Subcutaneous abdominal adipose tissue (tissue), 5 donors: ENCODE data around the gene HOXC13.

Experiments used
- H3K27ac ChIP-seq: one replicate; pipeline ENCODE4 v1.7.0; 2013; ENCODE audit warnings: low read depth, mild to moderate bottlenecking, inconsistent platforms, low read length, moderate library complexity
- H3K27me3 ChIP-seq, 5 donors: one replicate each; pipeline ENCODE4 v1.7.0; 2013; ENCODE audit warnings: low read length in 5 of 5, inconsistent platforms in 1 of 5; ENCODE audit not compliant: control insufficient read depth in 5 of 5, insufficient read depth in 4 of 5
- H3K36me3 ChIP-seq, 5 donors: one replicate each; pipeline ENCODE4 v1.7.0; 2013; ENCODE audit warnings: low read length in 5 of 5; ENCODE audit not compliant: control insufficient read depth in 5 of 5, insufficient read depth in 5 of 5
- H3K4me1 ChIP-seq, 5 donors: one replicate each; pipeline ENCODE4 v1.7.0; 2013; ENCODE audit warnings: low read length in 5 of 5, mild to moderate bottlenecking in 3 of 5, moderate library complexity in 1 of 5; ENCODE audit not compliant: control insufficient read depth in 5 of 5, insufficient read depth in 5 of 5
- H3K4me3 ChIP-seq, 5 donors: one replicate each; pipeline ENCODE4 v1.7.0; 2013; ENCODE audit warnings: low read length in 5 of 5, low read depth in 1 of 5
- H3K9ac ChIP-seq, 5 donors: one replicate each; pipeline ENCODE4 v1.7.0; 2013; ENCODE audit warnings: low read length in 5 of 5, mild to moderate bottlenecking in 4 of 5, moderate library complexity in 3 of 5
- H3K9me3 ChIP-seq, 5 donors: one replicate each; pipeline ENCODE4 v1.7.0; 2013; ENCODE audit warnings: low read length in 5 of 5; ENCODE audit not compliant: control insufficient read depth in 5 of 5
- donor health status: healthy.
- donor health status: healthy.
- donor health status: healthy.
- donor health status: healthy.
- donor health status: healthy.

Gene HOXC13

DNA sequence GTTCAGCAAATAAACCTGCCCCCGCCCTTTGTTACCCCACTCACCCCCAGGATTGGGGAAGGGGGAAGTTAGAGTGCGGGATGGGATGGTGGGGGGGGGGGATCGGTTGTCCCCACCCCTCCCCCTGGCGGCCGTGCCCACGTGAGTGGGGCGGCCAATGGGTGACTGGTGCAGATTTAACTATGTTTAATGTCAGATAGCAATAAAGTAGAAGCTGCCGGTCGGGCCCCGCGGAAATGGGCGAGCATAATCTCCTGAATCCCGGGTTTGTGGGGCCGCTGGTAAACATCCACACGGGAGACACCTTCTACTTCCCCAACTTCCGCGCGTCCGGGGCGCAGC is 16.0 kb downstream of the HOXC13 start, which contains the start of gene HOXC12:
Gene HOXC12 (plus strand): TSS at position 210 of the 342 bp plus-strand sequence. CDS start 27 bp downstream, at position 237.
- Histone ChIP-seq H3K27me3 (peaks cover 84 to 94% (median 89%) of the 10 kb centered on the region in 5 donors), H3K4me1 (peaks cover 0 to 32% (median 18%) of the 10 kb centered on the region in 5 donors), H3K9ac (no peak within 1 kb of the TSS), H3K27ac (no peak within 1 kb of the TSS), H3K4me3 (no peak within 1 kb of the TSS), H3K36me3 (no peaks in the 10 kb centered on the region), H3K9me3 (no peaks in the 10 kb centered on the region)

DNA sequence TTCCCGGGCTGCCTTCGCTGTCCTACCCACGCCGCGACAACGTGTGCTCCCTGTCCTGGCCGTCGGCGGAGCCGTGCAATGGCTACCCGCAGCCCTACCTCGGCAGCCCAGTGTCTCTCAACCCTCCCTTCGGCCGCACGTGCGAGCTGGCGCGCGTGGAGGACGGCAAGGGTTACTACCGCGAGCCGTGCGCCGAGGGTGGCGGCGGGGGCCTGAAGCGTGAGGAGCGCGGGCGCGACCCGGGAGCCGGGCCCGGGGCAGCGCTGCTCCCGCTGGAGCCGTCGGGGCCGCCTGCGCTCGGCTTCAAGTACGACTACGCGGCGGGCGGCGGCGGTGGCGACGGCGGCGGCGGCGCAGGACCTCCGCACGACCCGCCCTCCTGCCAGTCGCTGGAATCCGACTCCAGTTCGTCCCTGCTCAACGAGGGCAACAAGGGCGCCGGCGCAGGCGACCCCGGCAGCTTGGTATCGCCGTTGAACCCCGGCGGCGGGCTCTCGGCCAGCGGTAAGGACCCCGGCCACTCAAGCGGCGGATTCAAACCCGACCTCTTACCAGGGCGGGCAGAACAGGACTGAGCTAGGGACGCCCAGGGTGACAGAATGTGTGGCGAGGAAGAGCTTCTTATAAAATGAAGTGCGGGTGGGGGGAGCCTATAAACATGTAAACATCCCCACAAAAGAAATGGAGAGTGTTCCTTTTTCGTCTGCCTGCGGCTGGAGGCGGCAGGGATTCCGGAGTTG is 16.6 kb downstream of the HOXC13 start:
- H3K27me3 ChIP-seq = peaks cover 84 to 95% (median 89%) of the 10 kb centered on the region in 5 donors
- H3K9me3 ChIP-seq = no peaks in the 10 kb centered on the region
- H3K36me3 ChIP-seq = no peaks in the 10 kb centered on the region
- peaks cover 0 to 32% (median 18%) of the 10 kb centered on the region in 5 donors for H3K4me1 ChIP-seq
- no peak overlapping the region for H3K27ac ChIP-seq
- no peak overlapping the region for H3K9ac ChIP-seq
- H3K4me3 ChIP-seq = no peak overlapping the region

GRCh38 chr12:53955776-53956250 is 17.2 kb downstream of the HOXC13 start:
- H3K27me3 ChIP-seq = peaks cover 83 to 95% (median 89%) of the 10 kb centered on the region in 5 donors
- H3K9ac ChIP-seq = no peak overlapping the region
- H3K4me1 ChIP-seq = peaks cover 0 to 33% (median 19%) of the 10 kb centered on the region in 5 donors
- no peaks in the 10 kb centered on the region for H3K36me3 ChIP-seq
- H3K4me3 ChIP-seq = no peak overlapping the region
- H3K27ac ChIP-seq = no peak overlapping the region
- H3K9me3 ChIP-seq = peaks cover 0 to 2% (median 0%) of the 10 kb centered on the region in 5 donors

- no peak overlapping the region for H3K4me3 ChIP-seq
- H3K9me3 ChIP-seq = peaks cover 0 to 2% (median 0%) of the 10 kb centered on the region in 5 donors
- peaks cover 83 to 95% (median 89%) of the 10 kb centered on the region in 5 donors for H3K27me3 ChIP-seq
These were observed 17.7 kb downstream of the HOXC13 start for GRCh38 chr12:53956251-53956887.

GRCh38 chr12:53956914-53957536 is 18.4 kb downstream of the HOXC13 start:
- peaks cover 83 to 95% (median 90%) of the 10 kb centered on the region in 5 donors for H3K27me3 ChIP-seq
- peaks cover 0 to 33% (median 27%) of the 10 kb centered on the region in 5 donors for H3K4me1 ChIP-seq
- H3K36me3 ChIP-seq = no peaks in the 10 kb centered on the region
- H3K27ac ChIP-seq = no peak overlapping the region
- no peak overlapping the region for H3K4me3 ChIP-seq
- peaks cover 0 to 2% (median 0%) of the 10 kb centered on the region in 5 donors for H3K9me3 ChIP-seq
- no peak overlapping the region for H3K9ac ChIP-seq

More at GRCh38 chr12:53956251-53956887, 17.7 kb downstream of the HOXC13 start:
- no peak overlapping the region for H3K9ac ChIP-seq
- no peak overlapping the region for H3K27ac ChIP-seq
- no peaks in the 10 kb centered on the region for H3K36me3 ChIP-seq
- peaks cover 0 to 39% (median 24%) of the 10 kb centered on the region in 5 donors for H3K4me1 ChIP-seq

- Histone ChIP-seq H3K27ac (no peak overlapping the region), H3K4me3 (no peak overlapping the region), H3K9ac (no peak overlapping the region), H3K4me1 (peaks cover 0 to 24% (median 21%) of the 10 kb centered on the region in 5 donors), H3K27me3 (peaks cover 84 to 96% (median 95%) of the 10 kb centered on the region in 5 donors), H3K36me3 (no peaks in the 10 kb centered on the region), H3K9me3 (peaks cover 0 to 2% (median 0%) of the 10 kb centered on the region in 5 donors)
These were observed 19.5 kb downstream of the HOXC13 start for GRCh38 chr12:53958128-53958527.

DNA sequence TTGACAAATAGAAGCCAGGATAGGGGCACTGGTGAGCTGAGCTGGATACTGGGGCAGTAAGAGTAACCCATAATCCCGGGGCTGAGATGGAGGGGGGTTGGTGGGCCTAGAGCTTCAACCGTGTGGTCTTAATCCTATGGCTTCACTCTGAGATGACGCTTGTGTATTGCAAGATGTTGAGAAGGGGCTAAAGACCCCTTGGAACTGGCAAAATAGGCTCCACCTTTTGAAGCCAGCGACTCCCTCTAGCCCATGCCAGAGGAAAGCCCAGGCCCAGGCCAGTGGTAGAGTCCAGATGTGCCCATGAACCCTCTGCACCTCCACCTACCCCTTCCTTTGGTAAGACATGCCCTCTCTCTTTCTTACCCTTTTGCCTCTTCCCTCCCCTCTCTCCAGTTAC is 20.7 kb downstream of the HOXC13 start:
- Histone ChIP-seq H3K4me1 (peaks cover 0 to 15% (median 13%) of the 10 kb centered on the region in 5 donors), H3K36me3 (no peaks in the 10 kb centered on the region), H3K9ac (no peak overlapping the region), H3K27me3 (peaks cover 87 to 98% (median 95%) of the 10 kb centered on the region in 5 donors), H3K9me3 (peaks cover 0 to 2% (median 0%) of the 10 kb centered on the region in 5 donors), H3K27ac (no peak overlapping the region), H3K4me3 (no peak overlapping the region)

GRCh38 chr12:53960187-53961024 is 21.8 kb downstream of the HOXC13 start:
- Histone ChIP-seq H3K4me3 (no peak overlapping the region), H3K4me1 (peaks cover 0 to 14% (median 9%) of the 10 kb centered on the region in 5 donors), H3K9me3 (peaks cover 0 to 2% (median 0%) of the 10 kb centered on the region in 5 donors), H3K36me3 (no peaks in the 10 kb centered on the region), H3K9ac (no peak overlapping the region), H3K27me3 (peaks cover 94 to 100% (median 97%) of the 10 kb centered on the region in 5 donors), H3K27ac (no peak overlapping the region)

DNA sequence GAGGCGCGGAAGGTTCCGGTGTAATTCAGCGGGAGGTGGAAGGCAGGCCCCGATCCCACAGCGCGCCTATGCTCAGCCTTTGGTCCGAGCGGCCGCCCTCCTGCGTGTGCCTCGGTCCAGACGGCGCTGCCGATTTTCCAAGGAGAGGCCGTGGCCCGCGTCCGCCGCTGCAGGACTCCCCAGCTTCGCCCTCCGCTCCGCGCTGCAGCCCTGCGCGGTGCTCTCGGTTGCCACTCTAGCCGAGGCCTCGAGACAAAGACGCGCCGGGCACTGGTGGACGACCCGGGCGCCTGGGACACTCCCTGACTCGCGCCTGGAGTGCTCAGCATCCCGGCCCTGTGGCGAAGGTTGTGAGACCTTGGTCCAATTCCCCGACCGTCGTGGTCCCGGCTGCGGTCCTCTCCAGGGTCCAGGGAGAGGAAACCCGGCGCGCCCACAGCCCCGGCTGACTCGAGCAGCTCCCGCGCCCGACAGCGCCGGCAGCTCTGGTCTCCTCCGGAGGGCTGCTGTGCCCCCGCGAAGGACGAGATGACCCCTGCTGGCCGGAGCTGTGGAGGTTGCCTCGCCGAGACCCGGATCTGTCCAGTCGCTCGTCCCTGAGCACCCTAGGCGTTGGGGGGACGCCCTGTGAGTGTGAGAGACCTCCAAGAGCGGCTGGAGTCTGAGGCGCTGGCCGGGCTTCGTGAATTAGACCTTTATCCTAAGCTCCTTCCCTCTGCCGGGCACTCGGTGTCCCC is 22.6 kb downstream of the HOXC13 start:
- H3K36me3 ChIP-seq = no peaks in the 10 kb centered on the region
- H3K4me1 ChIP-seq = peaks cover 0 to 15% (median 10%) of the 10 kb centered on the region in 5 donors
- peaks cover 88 to 100% (median 96%) of the 10 kb centered on the region in 5 donors for H3K27me3 ChIP-seq
- no peak overlapping the region for H3K27ac ChIP-seq
- peaks cover 0 to 2% (median 0%) of the 10 kb centered on the region in 5 donors for H3K9me3 ChIP-seq
- no peak overlapping the region for H3K4me3 ChIP-seq
- no peak overlapping the region for H3K9ac ChIP-seq
